Breast epithelium (tissue), 4 donors: ENCODE data around the gene MIX23. TPM values are rescaled to one million over a fixed set of nuclear protein-coding genes. Genes with fewer than 3 reads are reported as not detected.

Experiments
- DNase-seq, 2 donors: peaks; one replicate each; pipeline ENCODE4 v3.0.0-alpha.2; 2019; ENCODE audit warnings: low spot score in 2 of 2
- H3K27ac ChIP-seq, 2 donors: fragments of 200-600 bp; sonication (generic) in 1 of 2; one replicate each; pipeline ENCODE4 v1.5.1; 2016 to 2019; ENCODE audit warnings: mild to moderate bottlenecking in 1 of 2
- H3K27me3 ChIP-seq, 2 donors: fragments of 200-600 bp; sonication (generic) in 1 of 2; one replicate each; pipeline versions ENCODE4 v1.5.1 to v1.6.0; 2017 to 2019; ENCODE audit warnings: control low read depth in 1 of 2, mild to moderate bottlenecking in 1 of 2
- H3K36me3 ChIP-seq: fragments of 200-600 bp; one replicate; pipeline ENCODE4 v1.5.1; 2019
- H3K4me1 ChIP-seq, 2 donors: fragments of 200-600 bp; sonication (generic); one replicate each; pipeline ENCODE4 v1.5.1; 2016 to 2019; ENCODE audit warnings: control low read depth in 1 of 2
- H3K4me3 ChIP-seq, 3 donors: fragments of 200-600 bp; sonication (generic); 1 replicate in 2 of 3; 2 replicates in 1 of 3; pipeline ENCODE4 v1.5.1; 2016 to 2019; ENCODE audit warnings: mild to moderate bottlenecking in 3 of 3, moderate library complexity in 2 of 3
- H3K9me3 ChIP-seq, 2 donors: fragments of 200-600 bp; sonication (generic) in 1 of 2; one replicate each; pipeline ENCODE4 v1.5.1; 2016 to 2019; ENCODE audit warnings: control low read depth in 1 of 2
- CTCF ChIP-seq, 3 donors: fragments of 450-650 bp; IDR thresholded peaks; one replicate each; pipeline ENCODE4 v1.5.1; 2016 to 2017; ENCODE audit warnings: antibody characterized with exemption in 3 of 3, mild to moderate bottlenecking in 3 of 3, moderate library complexity in 3 of 3
- POLR2A ChIP-seq: fragments of 450-650 bp; IDR thresholded peaks from one replicate; pipeline ENCODE4 v1.6.1; 2016; ENCODE audit warnings: antibody characterized with exemption, mild to moderate bottlenecking, moderate library complexity
- POLR2AphosphoS5 ChIP-seq, 3 donors: sonication (generic); formaldehyde crosslinking; IDR thresholded peaks; one replicate each; pipeline ENCODE4 v1.6.1; 2017; ENCODE audit warnings: antibody characterized with exemption in 3 of 3
- intact Hi-C: fragments of 100-400 bp; cut with DNase I; formaldehyde crosslinking; loops from one replicate; pipeline ENCODE4 v1.15.1; 2023; ENCODE audit warnings: low total_unique reads
- total RNA-seq, 3 donors: library from RNA; depleted of rRNA; stranded (reverse); fragments of >200 nt; gene quantifications; one replicate each; pipeline ENCODE4 v1.1.0, GENCODE V29; 2016

MIX23 gene
- total RNA-seq, 3 donors from 2014 or later: 10.8 to 20.3 (median 15.0) TPM

GRCh38 chr3:122318620-122319019, 64.4 kb downstream of the MIX23 start:
- Histone ChIP-seq H3K4me3 (no peak overlapping the region), H3K9me3 (no peaks in the 10 kb centered on the region), H3K36me3 (no peaks in the 10 kb centered on the region), H3K27ac (peak overlapping the region; percentile 20 to 52), H3K4me1 (no peaks in the 10 kb centered on the region), H3K27me3 (no peaks in the 10 kb centered on the region)
- intact Hi-C loops: no loop called here
- TF ChIP-seq POLR2A (no peak), CTCF (IDR thresholded peaks at IDR 0.05) (no peak), POLR2AphosphoS5 (IDR thresholded peaks at IDR 0.05) (no peak)
- peak in 1 of 2 donors; percentile 60 for DNase-seq

GRCh38 chr3:122316368-122316767, 66.7 kb downstream of the MIX23 start:
- H3K4me1 ChIP-seq: no peaks in the 10 kb centered on the region

GRCh38 chr3:122315619-122316018, 67.4 kb downstream of the MIX23 start:
- no peak for DNase-seq
- H3K27ac ChIP-seq: no peak overlapping the region
- no peaks in the 10 kb centered on the region for H3K9me3 ChIP-seq
- no peak overlapping the region for H3K4me3 ChIP-seq
- no peaks in the 10 kb centered on the region for H3K27me3 ChIP-seq
- intact Hi-C loops: no loop called here
- no peaks in the 10 kb centered on the region for H3K36me3 ChIP-seq
- no peaks in the 10 kb centered on the region for H3K4me1 ChIP-seq
- TF ChIP-seq POLR2AphosphoS5 (IDR thresholded peaks at IDR 0.05): no peak
- no peak for TF ChIP-seq CTCF (IDR thresholded peaks at IDR 0.05)
- TF ChIP-seq POLR2A: no peak

More at GRCh38 chr3:122316368-122316767, 66.7 kb downstream of the MIX23 start:
- H3K27ac ChIP-seq: no peak overlapping the region
- H3K27me3 ChIP-seq: no peaks in the 10 kb centered on the region
- intact Hi-C loops: no loop called here
- DNase-seq: no peak
- no peaks in the 10 kb centered on the region for H3K9me3 ChIP-seq
- H3K4me3 ChIP-seq: no peak overlapping the region
- no peaks in the 10 kb centered on the region for H3K36me3 ChIP-seq
- TF ChIP-seq POLR2A: no peak
- no peak for TF ChIP-seq CTCF (IDR thresholded peaks at IDR 0.05)
- no peak for TF ChIP-seq POLR2AphosphoS5 (IDR thresholded peaks at IDR 0.05)

GRCh38 chr3:122314228-122314876, 68.7 kb downstream of the MIX23 start:
- Histone ChIP-seq H3K4me3 (no peak overlapping the region), H3K36me3 (no peaks in the 10 kb centered on the region), H3K4me1 (no peaks in the 10 kb centered on the region), H3K27me3 (no peaks in the 10 kb centered on the region), H3K9me3 (no peaks in the 10 kb centered on the region), H3K27ac (no peak overlapping the region)
- no peak for TF ChIP-seq CTCF (IDR thresholded peaks at IDR 0.05)
- TF ChIP-seq POLR2AphosphoS5 (IDR thresholded peaks at IDR 0.05): no peak
- TF ChIP-seq POLR2A: no peak
- intact Hi-C loops: no loop called here
- no peak for DNase-seq

GRCh38 chr3:122313281-122313680, 69.8 kb downstream of the MIX23 start:
- no peak for DNase-seq
- H3K27ac ChIP-seq: no peak overlapping the region
- intact Hi-C loops: no loop called here
- H3K36me3 ChIP-seq: no peaks in the 10 kb centered on the region
- H3K4me1 ChIP-seq: no peaks in the 10 kb centered on the region
- no peak overlapping the region for H3K4me3 ChIP-seq
- no peaks in the 10 kb centered on the region for H3K9me3 ChIP-seq
- H3K27me3 ChIP-seq: no peaks in the 10 kb centered on the region
- TF ChIP-seq POLR2AphosphoS5 (IDR thresholded peaks at IDR 0.05) (no peak), CTCF (IDR thresholded peaks at IDR 0.05) (no peak)
